Activated CD8-positive, alpha-beta memory T cell treated with anti-CD3 and anti-CD28 coated beads, Interleukin-2, amount 50 U/mL, for 4 hours (primary cell): ENCODE results near the gene OR8J3.
"Not testable (repeated sequence)": the region's sequence is repeated elsewhere in the genome, so short reads cannot be mapped to it uniquely, and the experiment has no call there.

Experiments
- DNase-seq: peaks from one replicate; pipeline ENCODE4 v3.0.0-alpha.2; 2020

The OR8J3 gene

GRCh38 chr11:56140151-56140661 is at the start of gene OR8J3:
Gene OR8J3, minus strand, starts transcription at chr11:56140201. Its CDS starts 2,483 bp downstream, at chr11:56137718.
- no peak for DNase-seq

GRCh38 chr11:56188602-56189001 is 48.6 kb upstream of the OR8J3 start:
- DNase-seq: no peak

GRCh38 chr11:56183459-56183858 is 43.5 kb upstream of the OR8J3 start:
- no peak for DNase-seq

GRCh38 chr11:56176318-56176717 is 36.3 kb upstream of the OR8J3 start, which contains the start of gene OR5J2:
Gene OR5J2, plus strand, starts transcription at chr11:56176618. Its CDS starts 0 bp downstream, at chr11:56176618.
- DNase-seq: no peak

- no peak for DNase-seq
Measured at GRCh38 chr11:56172256-56172830, 32.3 kb upstream of the OR8J3 start.

- no peak for DNase-seq
Measured at GRCh38 chr11:56163804-56164203, 23.8 kb upstream of the OR8J3 start.

- no peak for DNase-seq
Measured at GRCh38 chr11:56160217-56160616, 20.2 kb upstream of the OR8J3 start, which contains the start of gene OR8K5. Gene OR8K5, minus strand, starts transcription at chr11:56160317. Its CDS starts 0 bp downstream, at chr11:56160317.

- no peak for DNase-seq
Measured at GRCh38 chr11:56152333-56152732, 12.3 kb upstream of the OR8J3 start.

GRCh38 chr11:56151376-56151775 is 11.4 kb upstream of the OR8J3 start:
- DNase-seq: no peak

GRCh38 chr11:56143681-56144080 is 3.7 kb upstream of the OR8J3 start:
- DNase-seq: not testable (repeated sequence)

- DNase-seq: no peak
Measured at GRCh38 chr11:56122073-56122472, 17.9 kb downstream of the OR8J3 start, which contains the start of gene OR8H3. Gene OR8H3, plus strand, starts transcription at chr11:56122373. Its CDS starts 0 bp downstream, at chr11:56122373.

- DNase-seq: no peak
Measured at GRCh38 chr11:56103210-56103737, 36.7 kb downstream of the OR8J3 start, which contains the start of gene OR8H2. Gene OR8H2, plus strand, starts transcription at chr11:56103687. Its CDS starts 1,356 bp downstream, at chr11:56105043.

- no peak for DNase-seq
Measured at GRCh38 chr11:56093008-56093407, 47.0 kb downstream of the OR8J3 start, which contains the start of gene OR8I2. Gene OR8I2, plus strand, starts transcription at chr11:56093308. Its CDS starts 0 bp downstream, at chr11:56093308.

- DNase-seq: no peak
Measured at GRCh38 chr11:56089697-56090096, 50.3 kb downstream of the OR8J3 start.
